KOPT-K1 (cell line): ENCODE measurements around the gene MICALL1.

Experiments used
- H3K27ac ChIP-seq: fragments of 200-600 bp; sonication (generic); 2 replicates; pipeline ENCODE4 v1.5.1; 2016; ENCODE audit warnings: antibody characterized with exemption, mild to moderate bottlenecking, low read depth, low read length; ENCODE audit not compliant: poor library complexity, severe bottlenecking
- H3K36me3 ChIP-seq: fragments of 200-600 bp; sonication (generic); 2 replicates; pipeline ENCODE4 v1.5.1; 2017; ENCODE audit warnings: antibody characterized with exemption, mild to moderate bottlenecking, low read length, moderate library complexity; ENCODE audit not compliant: insufficient read depth
- H3K9me3 ChIP-seq: fragments of 200-600 bp; sonication (generic); 2 replicates; pipeline ENCODE4 v1.5.1; 2017; ENCODE audit warnings: antibody characterized with exemption, low read length, mild to moderate bottlenecking; ENCODE audit not compliant: insufficient read depth, poor library complexity, severe bottlenecking

MICALL1 gene

DNA sequence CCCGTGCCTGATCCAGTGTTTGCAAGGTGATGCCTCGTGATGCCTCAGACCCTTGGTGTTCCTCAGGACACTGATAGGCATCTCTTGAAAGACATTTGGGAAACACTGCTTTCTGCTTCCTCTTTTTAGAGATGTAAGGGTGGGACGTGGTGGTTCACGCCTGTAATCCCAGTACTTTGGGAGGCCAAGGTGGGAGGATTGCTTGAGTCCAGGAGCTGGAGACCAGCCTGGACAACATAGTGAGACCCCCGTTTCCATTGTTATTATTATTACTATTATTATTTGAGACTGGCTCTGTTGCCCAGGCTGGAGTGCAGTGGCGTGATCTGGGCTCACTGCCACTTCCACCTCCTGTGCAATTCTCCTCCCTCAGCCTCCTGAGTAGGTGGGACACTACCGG lies 84.8 kb downstream of the MICALL1 start:
- H3K9me3 ChIP-seq, result no peaks in the 10 kb centered on the region
- H3K36me3 ChIP-seq, result no peaks in the 10 kb centered on the region
- H3K27ac ChIP-seq, result no peak overlapping the region

DNA sequence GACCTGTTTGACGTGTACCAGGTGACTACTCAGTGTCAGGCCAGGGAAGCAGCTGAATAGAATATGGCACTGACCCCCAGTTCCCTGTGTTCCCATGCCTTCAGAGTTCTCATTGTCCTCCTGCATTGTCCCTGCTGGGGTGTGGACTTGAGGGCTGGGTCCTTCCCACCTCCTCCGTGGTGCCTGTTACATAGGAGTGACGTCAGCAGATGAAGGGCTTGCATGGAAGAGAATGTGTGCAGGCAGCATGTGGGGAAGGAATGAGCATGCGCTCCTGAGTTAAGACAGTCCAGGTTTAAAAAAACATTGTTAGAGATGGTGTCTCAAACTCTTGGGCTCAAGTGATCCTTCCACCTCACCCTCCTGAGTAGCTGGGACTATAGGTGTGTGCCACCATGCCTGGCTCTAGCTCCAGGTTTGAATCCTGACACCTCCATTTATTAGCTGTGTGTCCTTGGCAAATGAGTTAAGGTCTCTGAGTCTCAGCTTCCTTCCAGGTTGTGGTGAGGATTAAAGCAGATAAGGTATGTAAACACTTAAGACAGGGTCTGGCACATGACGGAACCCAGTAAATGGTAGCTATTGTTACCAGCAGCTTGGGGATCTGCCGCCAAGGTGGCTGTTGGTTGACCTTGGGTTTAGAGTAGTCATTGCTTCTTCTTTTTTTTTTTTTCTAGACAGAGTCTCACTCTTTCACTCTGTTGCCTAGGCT lies 85.8 kb downstream of the MICALL1 start:
- H3K36me3 ChIP-seq, result no peaks in the 10 kb centered on the region
- no peaks in the 10 kb centered on the region for H3K9me3 ChIP-seq
- H3K27ac ChIP-seq, result no peak overlapping the region
